ENCODE results near the gene FOXN3. TPM values are rescaled to one million over a fixed set of nuclear protein-coding genes. Genes with fewer than 3 reads are reported as not detected.

The FOXN3 gene
- polyA plus RNA-seq, 1 donor (not counting 4 experiments of a cell fraction or from before 2014, with no cell fraction given) = 10.2 TPM

DNA sequence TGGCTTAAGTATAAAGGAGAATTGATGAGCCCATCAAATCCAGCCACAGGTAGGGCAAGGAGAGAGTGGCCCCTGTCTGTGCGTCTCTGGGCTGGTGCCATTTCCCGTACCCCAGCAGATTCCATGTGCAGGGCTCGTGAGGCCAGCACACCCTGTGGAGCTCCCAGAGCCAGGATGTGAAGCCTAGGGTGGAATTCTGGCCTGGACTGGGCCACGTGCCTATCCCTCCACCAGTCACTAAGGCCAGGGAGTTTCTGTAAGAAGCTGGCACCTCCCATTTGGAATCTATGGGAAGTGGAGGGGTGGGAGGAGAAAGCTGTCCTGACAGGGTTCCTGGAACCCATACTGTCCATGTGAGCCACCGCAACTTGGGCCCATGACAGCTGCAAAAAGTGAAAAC is 148.5 kb downstream of the FOXN3 start:
- Histone ChIP-seq H2AFZ (ENCODE audit: control insufficient read depth, low read length) (no peak overlapping the region), H3K36me3 (ENCODE audit: control insufficient read depth in 2 of 2, extremely low read depth in 1 of 2, insufficient read depth in 2 of 2, low read length in 2 of 2) (no peaks in the 10 kb centered on the region), H4K20me1 (ENCODE audit: control insufficient read depth, extremely low read depth, insufficient read depth, low read length) (no peaks in the 10 kb centered on the region), H3K79me2 (ENCODE audit: control insufficient read depth, insufficient read depth, low read length) (no peaks in the 10 kb centered on the region), H3K9me1 (ENCODE audit: control insufficient read depth, extremely low read depth, insufficient read depth, low read length) (no peaks in the 10 kb centered on the region), H3K4me1 (ENCODE audit: control insufficient read depth, extremely low read depth, insufficient read depth, low read length) (peaks cover 2% of the 10 kb centered on the region), H3K27ac (ENCODE audit: control insufficient read depth, insufficient read depth, low read length) (no peak overlapping the region), H3K4me2 (ENCODE audit: control insufficient read depth, extremely low read depth, insufficient read depth, low read depth, low read length) (no peak overlapping the region), H3K9ac (ENCODE audit: control insufficient read depth, extremely low read depth, insufficient read depth, low read length) (no peak overlapping the region), H3K4me3 (ENCODE audit: control insufficient read depth in 2 of 3, extremely low read depth in 1 of 3, insufficient read depth in 2 of 3, low read depth in 1 of 3, low read length in 3 of 3) (no peak overlapping the region), H3K27me3 (ENCODE audit: control insufficient read depth, extremely low read depth, insufficient read depth, low read length) (no peaks in the 10 kb centered on the region), H3K9me3 (ENCODE audit: control insufficient read depth, low read depth, low read length) (no peaks in the 10 kb centered on the region)
- FAIRE-seq = no peak
- no peak for DNase-seq (ENCODE audit: low read depth, low spot score)
- dilution Hi-C loops (cut with MboI; ENCODE audit: extremely low pct_ligation_motif_present, low sequenced_read_pairs) = no loop called here
- TF ChIP-seq, protein P1, sequence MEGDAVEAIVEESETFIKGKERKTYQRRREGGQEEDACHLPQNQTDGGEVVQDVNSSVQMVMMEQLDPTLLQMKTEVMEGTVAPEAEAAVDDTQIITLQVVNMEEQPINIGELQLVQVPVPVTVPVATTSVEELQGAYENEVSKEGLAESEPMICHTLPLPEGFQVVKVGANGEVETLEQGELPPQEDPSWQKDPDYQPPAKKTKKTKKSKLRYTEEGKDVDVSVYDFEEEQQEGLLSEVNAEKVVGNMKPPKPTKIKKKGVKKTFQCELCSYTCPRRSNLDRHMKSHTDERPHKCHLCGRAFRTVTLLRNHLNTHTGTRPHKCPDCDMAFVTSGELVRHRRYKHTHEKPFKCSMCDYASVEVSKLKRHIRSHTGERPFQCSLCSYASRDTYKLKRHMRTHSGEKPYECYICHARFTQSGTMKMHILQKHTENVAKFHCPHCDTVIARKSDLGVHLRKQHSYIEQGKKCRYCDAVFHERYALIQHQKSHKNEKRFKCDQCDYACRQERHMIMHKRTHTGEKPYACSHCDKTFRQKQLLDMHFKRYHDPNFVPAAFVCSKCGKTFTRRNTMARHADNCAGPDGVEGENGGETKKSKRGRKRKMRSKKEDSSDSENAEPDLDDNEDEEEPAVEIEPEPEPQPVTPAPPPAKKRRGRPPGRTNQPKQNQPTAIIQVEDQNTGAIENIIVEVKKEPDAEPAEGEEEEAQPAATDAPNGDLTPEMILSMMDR (optimal IDR thresholded peaks at IDR 0.05 in 1 of 3, IDR thresholded peaks at IDR 0.05 in 1 of 3, conservative IDR thresholded peaks at IDR 0.05 in 1 of 3; ENCODE audit: extremely low read depth in 1 of 3, insufficient read depth in 2 of 3, low read length in 3 of 3) = no peak
- no peak for TF ChIP-seq EZH2 (IDR thresholded peaks at IDR 0.05; ENCODE audit: low read length)

DNA sequence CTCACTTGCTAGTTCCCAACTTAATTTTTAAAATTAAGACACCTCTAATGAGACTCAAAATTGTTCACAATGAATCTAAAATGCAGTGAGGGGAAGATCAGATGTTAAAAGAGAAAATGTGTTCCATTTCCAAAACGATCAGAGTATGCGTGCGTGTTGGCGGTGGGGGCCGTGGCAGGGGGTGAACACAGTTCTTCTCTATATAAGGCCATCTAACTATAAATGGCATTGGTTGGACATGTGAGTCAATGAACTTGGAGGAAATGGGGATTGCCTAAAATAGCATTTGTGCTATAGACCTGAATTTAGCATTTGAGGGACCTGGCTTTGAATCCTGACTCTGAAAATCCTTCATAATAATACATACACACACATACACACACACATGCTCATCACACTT is 149.4 kb downstream of the FOXN3 start:
- H4K20me1 ChIP-seq (ENCODE audit: control insufficient read depth, extremely low read depth, insufficient read depth, low read length) = no peaks in the 10 kb centered on the region
- FAIRE-seq (no peak), DNase-seq (ENCODE audit: low read depth, low spot score) (no peak)
- peaks cover 2% of the 10 kb centered on the region for H3K4me1 ChIP-seq (ENCODE audit: control insufficient read depth, extremely low read depth, insufficient read depth, low read length)
- dilution Hi-C loops (cut with MboI; ENCODE audit: extremely low pct_ligation_motif_present, low sequenced_read_pairs) = no loop called here
- H3K9me1 ChIP-seq (ENCODE audit: control insufficient read depth, extremely low read depth, insufficient read depth, low read length) = no peaks in the 10 kb centered on the region
- TF ChIP-seq, protein P1 (optimal IDR thresholded peaks at IDR 0.05 in 1 of 3, IDR thresholded peaks at IDR 0.05 in 1 of 3, conservative IDR thresholded peaks at IDR 0.05 in 1 of 3; ENCODE audit: extremely low read depth in 1 of 3, insufficient read depth in 2 of 3, low read length in 3 of 3) = no peak
- TF ChIP-seq EZH2 (IDR thresholded peaks at IDR 0.05; ENCODE audit: low read length) = no peak
- no peak overlapping the region for H3K4me3 ChIP-seq (ENCODE audit: control insufficient read depth in 2 of 3, extremely low read depth in 1 of 3, insufficient read depth in 2 of 3, low read depth in 1 of 3, low read length in 3 of 3)
- no peaks in the 10 kb centered on the region for H3K27me3 ChIP-seq (ENCODE audit: control insufficient read depth, extremely low read depth, insufficient read depth, low read length)
- H3K4me2 ChIP-seq (ENCODE audit: control insufficient read depth, extremely low read depth, insufficient read depth, low read depth, low read length) = no peak overlapping the region
- no peak overlapping the region for H3K9ac ChIP-seq (ENCODE audit: control insufficient read depth, extremely low read depth, insufficient read depth, low read length)
- no peaks in the 10 kb centered on the region for H3K9me3 ChIP-seq (ENCODE audit: control insufficient read depth, low read depth, low read length)
- no peaks in the 10 kb centered on the region for H3K36me3 ChIP-seq (ENCODE audit: control insufficient read depth in 2 of 2, extremely low read depth in 1 of 2, insufficient read depth in 2 of 2, low read length in 2 of 2)
- H3K79me2 ChIP-seq (ENCODE audit: control insufficient read depth, insufficient read depth, low read length) = no peaks in the 10 kb centered on the region
- no peak overlapping the region for H3K27ac ChIP-seq (ENCODE audit: control insufficient read depth, insufficient read depth, low read length)
- H2AFZ ChIP-seq (ENCODE audit: control insufficient read depth, low read length) = no peak overlapping the region
